T-helper 17 cell (primary cell): ENCODE data around the gene ZNF304. TPM values are rescaled to one million over a fixed set of nuclear protein-coding genes. Genes with fewer than 3 reads are reported as not detected.

ENCODE experiments used
- total RNA-seq, 4 donors: library from RNA in 2 of 4; stranded (reverse) in 2 of 4; gene quantifications; one replicate each; pipeline ENCODE4 v1.2.3 and lab custom pipeline; 2022 to 2026

Gene ZNF304
- total RNA-seq, 2 donors from 2014 or later, result 5.6 to 6.6 TPM

Other genes starting within 250 kb of the ZNF304 start
- not detected for gene USP29, start 231.3 kb upstream of the ZNF304 start, total RNA-seq
- gene ZIM3, start 206.1 kb upstream of the ZNF304 start, total RNA-seq, result not detected
- not detected for gene DUXA, start 183.8 kb upstream of the ZNF304 start, total RNA-seq
- 10 to 100 TPM; 41.1 to 43.8 TPM for gene ZNF264, start 159.8 kb upstream of the ZNF304 start, total RNA-seq
- gene AURKC, start 120.2 kb upstream of the ZNF304 start, total RNA-seq, result 1 to 10 TPM in 1 of 2 donors, under 1 TPM in 1; 0.55 to 1.2 TPM
- gene ZNF805, start 110.6 kb upstream of the ZNF304 start, total RNA-seq, result 10 to 100 TPM; 31.6 to 32.7 TPM
- gene ZNF460, start 70.8 kb upstream of the ZNF304 start, total RNA-seq, result 10 to 100 TPM; 69.1 to 73.1 TPM
- 1 to 10 TPM; 5.3 TPM for gene ZNF543, start 30.8 kb upstream of the ZNF304 start, total RNA-seq
- 1 to 10 TPM; 8.7 to 9.5 TPM for gene TRAPPC2B, start 12.3 kb downstream of the ZNF304 start, total RNA-seq
- 1 to 10 TPM in 1 of 2 donors, under 1 TPM in 1; 0.77 to 1.1 TPM for gene ZNF547, start 12.3 kb downstream of the ZNF304 start, total RNA-seq
- 10 to 100 TPM; 58.9 to 66.7 TPM for gene ZNF548, start 38.6 kb downstream of the ZNF304 start, total RNA-seq
- gene ZNF17, start 59.9 kb downstream of the ZNF304 start, total RNA-seq, result 1 to 10 TPM; 7.2 to 8.8 TPM
- gene ZNF749, start 84.1 kb downstream of the ZNF304 start, total RNA-seq, result 1 to 10 TPM; 5.9 to 9.8 TPM
- not detected for gene VN1R1, start 105.9 kb downstream of the ZNF304 start, total RNA-seq
- 1 to 10 TPM; 1.4 to 1.5 TPM for gene ZNF772, start 126.3 kb downstream of the ZNF304 start, total RNA-seq
- 1 to 10 TPM; 6.8 to 7.0 TPM for gene ZNF419, start 136.5 kb downstream of the ZNF304 start, total RNA-seq
- gene ZNF773, start 148.7 kb downstream of the ZNF304 start, total RNA-seq, result 1 to 10 TPM; 5.0 to 8.1 TPM
- gene ZNF549, start 176.1 kb downstream of the ZNF304 start, total RNA-seq, result 1 to 10 TPM; 7.4 to 7.9 TPM
- gene ZNF550, start 208.6 kb downstream of the ZNF304 start, total RNA-seq, result 10 to 100 TPM in 1 of 2 donors, 1 to 10 TPM in 1; 8.5 to 12.2 TPM
- 1 to 10 TPM; 3.9 to 4.7 TPM for gene ZNF416, start 227.6 kb downstream of the ZNF304 start, total RNA-seq
- gene ZIK1, start 232.9 kb downstream of the ZNF304 start, total RNA-seq, result 1 to 10 TPM; 2.9 to 4.3 TPM
- 1 to 10 TPM; 2.5 to 4.4 TPM for gene ZNF530, start 248.6 kb downstream of the ZNF304 start, total RNA-seq